Mesenchymal stem cell (in vitro differentiated cells and primary cell): ENCODE data around the gene RALGPS2.

Experiments
- DNase-seq: peaks from one replicate; pipeline ENCODE4 v3.0.0-alpha.2; 2013
- H2AFZ ChIP-seq: one replicate; pipeline ENCODE4 v1.6.1; 2013; ENCODE audit warnings: low read depth, mild to moderate bottlenecking, control low read depth, inconsistent platforms, low read length, moderate library complexity
- H2AK5ac ChIP-seq: 2 replicates; pipeline ENCODE4 v1.6.1; 2013; ENCODE audit warnings: low read length, moderate library complexity, mild to moderate bottlenecking, inconsistent platforms; ENCODE audit not compliant: severe bottlenecking
- H2BK120ac ChIP-seq: one replicate; pipeline ENCODE4 v1.6.1; 2013; ENCODE audit warnings: low read depth, mild to moderate bottlenecking, inconsistent platforms, low read length, moderate library complexity
- H2BK12ac ChIP-seq, 2 experiments: one replicate each; pipeline ENCODE4 v1.6.1; 2013; ENCODE audit warnings: inconsistent platforms in 2 of 2, low read length in 2 of 2, mild to moderate bottlenecking in 2 of 2, moderate library complexity in 2 of 2, control low read depth in 1 of 2
- H2BK15ac ChIP-seq: one replicate; pipeline ENCODE4 v1.6.1; 2013; ENCODE audit warnings: mild to moderate bottlenecking, low read depth, inconsistent platforms; ENCODE audit not compliant: poor library complexity, severe bottlenecking
- H2BK5ac ChIP-seq: 2 replicates; pipeline ENCODE4 v1.6.1; 2013; ENCODE audit warnings: low read depth, mild to moderate bottlenecking, low read length, control low read depth, inconsistent platforms; ENCODE audit not compliant: poor library complexity, severe bottlenecking
- H3K14ac ChIP-seq, 2 experiments: one replicate each; pipeline ENCODE4 v1.6.1; 2013; ENCODE audit warnings: inconsistent platforms in 2 of 2, low read length in 2 of 2, control low read depth in 1 of 2, mild to moderate bottlenecking in 1 of 2, moderate library complexity in 1 of 2
- H3K18ac ChIP-seq, 2 experiments: one replicate each; pipeline ENCODE4 v1.6.1; 2013; ENCODE audit warnings: inconsistent platforms in 2 of 2, low read length in 2 of 2, control low read depth in 1 of 2, low read depth in 1 of 2, mild to moderate bottlenecking in 1 of 2
- H3K23ac ChIP-seq, 2 experiments: one replicate each; pipeline ENCODE4 v1.6.1; 2013; ENCODE audit warnings: inconsistent platforms in 2 of 2, low read length in 2 of 2, mild to moderate bottlenecking in 2 of 2, moderate library complexity in 2 of 2, control low read depth in 1 of 2
- H3K27ac ChIP-seq: 2 replicates; pipeline ENCODE4 v1.5.1; 2013; ENCODE audit warnings: mild to moderate bottlenecking, moderate library complexity, low read length, control low read depth, inconsistent platforms; ENCODE audit not compliant: poor library complexity, severe bottlenecking
- H3K27me3 ChIP-seq, 2 experiments: 2 replicates each; pipeline versions ENCODE4 v1.6.1 to v1.7.0; 2013; ENCODE audit warnings: low read length in 2 of 2, mild to moderate bottlenecking in 2 of 2, moderate library complexity in 2 of 2, control low read depth in 1 of 2, inconsistent platforms in 1 of 2; ENCODE audit not compliant: control insufficient read depth in 1 of 2, insufficient read depth in 1 of 2
- H3K36me3 ChIP-seq, 2 experiments: 2 replicates each; pipeline versions ENCODE4 v1.6.1 to v1.7.0; 2013; ENCODE audit warnings: low read length in 2 of 2, control low read depth in 1 of 2, inconsistent platforms in 1 of 2, low read depth in 1 of 2, mild to moderate bottlenecking in 1 of 2; ENCODE audit not compliant: insufficient read depth in 2 of 2, control insufficient read depth in 1 of 2
- H3K4ac ChIP-seq, 2 experiments: one replicate each; pipeline ENCODE4 v1.6.1; 2013; ENCODE audit warnings: inconsistent platforms in 2 of 2, low read length in 2 of 2, mild to moderate bottlenecking in 2 of 2, moderate library complexity in 2 of 2, control low read depth in 1 of 2, low read depth in 1 of 2
- H3K4me1 ChIP-seq: 2 replicates; pipeline ENCODE4 v1.6.1; 2013; ENCODE audit warnings: low read depth, low read length, control low read depth; ENCODE audit not compliant: control insufficient read depth, insufficient read depth
- H3K4me2 ChIP-seq: 2 replicates; pipeline ENCODE4 v1.6.1; 2013; ENCODE audit warnings: low read length, mild to moderate bottlenecking, inconsistent platforms; ENCODE audit not compliant: poor library complexity, severe bottlenecking
- H3K4me3 ChIP-seq, 2 experiments: 2 replicates each; pipeline versions ENCODE4 v1.5.1 to v1.7.0; 2013; ENCODE audit warnings: low read length in 2 of 2, mild to moderate bottlenecking in 2 of 2, control low read depth in 1 of 2, low read depth in 1 of 2; ENCODE audit not compliant: insufficient read depth in 1 of 2
- H3K79me1 ChIP-seq: replicated peaks from 2 replicates; pipeline ENCODE4 v1.6.1; 2013; ENCODE audit warnings: mild to moderate bottlenecking, control low read depth, low read length, inconsistent platforms; ENCODE audit not compliant: poor library complexity, severe bottlenecking
- H3K9ac ChIP-seq: 2 replicates; pipeline ENCODE4 v1.7.0; 2013; ENCODE audit warnings: mild to moderate bottlenecking, low read length, moderate library complexity
- H3K9me3 ChIP-seq: 2 replicates; pipeline ENCODE4 v1.7.0; 2013; ENCODE audit warnings: mild to moderate bottlenecking, low read length; ENCODE audit not compliant: control insufficient read depth
- H4K8ac ChIP-seq: one replicate; pipeline ENCODE4 v1.6.1; 2013; ENCODE audit warnings: inconsistent platforms, mild to moderate bottlenecking, low read length, moderate library complexity
- H4K91ac ChIP-seq: one replicate; pipeline ENCODE4 v1.6.1; 2013; ENCODE audit warnings: mild to moderate bottlenecking, low read length, inconsistent platforms
- WGBS: methylation state at CpG from one replicate; pipeline ENCODE4 v1.1.7; 2013; ENCODE audit warnings: mixed read lengths; 5-methylcytosine and 5-hydroxymethylcytosine counted together

The RALGPS2 gene

DNA sequence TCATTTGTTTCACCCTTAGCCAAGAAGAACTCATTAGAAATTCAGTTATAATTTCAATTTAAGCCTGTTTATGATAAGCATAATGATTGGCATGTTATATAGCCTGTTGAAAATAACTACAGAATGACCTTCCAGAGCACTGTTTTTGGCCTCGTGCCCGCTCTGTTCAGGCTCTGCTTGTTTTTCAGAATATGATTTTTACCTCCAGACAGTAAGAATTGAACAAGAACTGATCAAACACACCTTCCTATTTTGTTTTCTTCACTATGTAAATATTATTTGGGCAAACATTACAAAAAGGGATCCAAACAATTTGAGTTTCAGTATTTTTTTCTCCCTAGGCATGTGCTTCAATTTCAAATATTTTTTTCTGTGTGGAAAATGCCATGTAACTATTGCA lies 193.9 kb downstream of the RALGPS2 start:
- no peak overlapping the region for H3K14ac ChIP-seq
- H3K9ac ChIP-seq = no peak overlapping the region
- DNase-seq = no peak
- no peak overlapping the region for H2BK120ac ChIP-seq
- no peak overlapping the region for H2AK5ac ChIP-seq
- peaks cover 8 to 98% of the 10 kb centered on the region in 2 experiments for H3K36me3 ChIP-seq
- H2AFZ ChIP-seq = no peak overlapping the region
- no peaks in the 10 kb centered on the region for H3K27me3 ChIP-seq
- no peak overlapping the region for H3K4me3 ChIP-seq
- no peaks in the 10 kb centered on the region for H3K4me1 ChIP-seq
- H4K91ac ChIP-seq = no peak overlapping the region
- H3K9me3 ChIP-seq = peaks cover 5% of the 10 kb centered on the region
- H3K23ac ChIP-seq = no peak overlapping the region
- H3K4ac ChIP-seq = no peak overlapping the region
- H3K27ac ChIP-seq = no peak overlapping the region
- H3K79me1 ChIP-seq = peaks cover 7% of the 10 kb centered on the region
- H3K18ac ChIP-seq = no peak overlapping the region
- no peak overlapping the region for H2BK5ac ChIP-seq
- no peak overlapping the region for H2BK12ac ChIP-seq
- WGBS = 94% methylated on average over 2 of the region's 2 CpGs
- no peak overlapping the region for H4K8ac ChIP-seq
- no peak overlapping the region for H3K4me2 ChIP-seq
- no peak overlapping the region for H2BK15ac ChIP-seq

DNA sequence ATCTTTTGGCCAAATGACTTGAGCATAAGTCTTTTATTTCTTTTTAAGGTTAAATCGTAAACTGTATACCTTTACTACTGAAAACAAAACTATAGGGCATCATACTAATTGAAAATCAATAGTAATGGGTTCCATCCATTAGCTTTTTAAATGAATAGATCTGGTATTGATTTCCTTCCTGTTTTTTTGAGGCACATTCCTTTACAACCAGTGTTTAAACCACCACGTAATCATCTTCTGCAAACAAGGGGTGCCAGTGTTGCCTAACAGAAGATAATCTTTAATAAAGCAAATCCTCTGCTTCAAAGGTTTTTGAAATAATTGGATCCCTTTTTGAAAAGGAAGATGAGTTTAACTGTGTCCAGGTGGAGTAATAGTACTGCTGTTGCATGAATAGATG lies 194.5 kb downstream of the RALGPS2 start:
- H3K27me3 ChIP-seq = no peaks in the 10 kb centered on the region
- H4K91ac ChIP-seq = no peak overlapping the region
- no peak overlapping the region for H3K27ac ChIP-seq
- H2BK120ac ChIP-seq = no peak overlapping the region
- H3K9ac ChIP-seq = no peak overlapping the region
- H4K8ac ChIP-seq = no peak overlapping the region
- H3K18ac ChIP-seq = no peak overlapping the region
- H2BK15ac ChIP-seq = no peak overlapping the region
- no peak overlapping the region for H3K23ac ChIP-seq
- H2BK5ac ChIP-seq = no peak overlapping the region
- DNase-seq = no peak
- no peak overlapping the region for H3K14ac ChIP-seq
- H2AFZ ChIP-seq = no peak overlapping the region
- no peak overlapping the region for H3K4ac ChIP-seq
- H3K4me1 ChIP-seq = no peaks in the 10 kb centered on the region
- H2AK5ac ChIP-seq = no peak overlapping the region
- WGBS = 67% methylated on average over 1 of the region's 2 CpGs
- H3K36me3 ChIP-seq = peaks cover 3 to 98% of the 10 kb centered on the region in 2 experiments
- H2BK12ac ChIP-seq = no peak overlapping the region
- H3K79me1 ChIP-seq = peaks cover 2% of the 10 kb centered on the region
- no peak overlapping the region for H3K4me3 ChIP-seq
- no peak overlapping the region for H3K4me2 ChIP-seq
- H3K9me3 ChIP-seq = peaks cover 10% of the 10 kb centered on the region

DNA sequence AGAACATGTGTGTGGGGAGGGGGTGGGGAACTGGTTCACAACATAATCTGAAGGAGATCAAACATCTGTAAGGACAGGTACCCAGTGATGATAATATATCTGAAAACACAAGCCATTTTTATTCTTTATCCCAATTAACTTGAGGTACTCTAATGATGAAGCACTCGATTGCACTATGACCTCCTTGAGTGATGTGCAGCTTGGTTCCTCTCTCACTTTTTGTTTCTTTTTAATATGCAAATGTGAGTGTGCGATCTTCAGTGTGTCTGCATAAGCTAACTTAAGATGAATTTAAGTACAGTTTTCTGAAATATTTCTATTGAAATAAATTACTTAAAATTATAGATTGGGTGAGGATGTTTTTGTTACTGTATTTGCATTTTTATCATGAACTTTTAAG lies 196.5 kb downstream of the RALGPS2 start:
- peaks cover 17% of the 10 kb centered on the region for H3K9me3 ChIP-seq
- H2BK120ac ChIP-seq = no peak overlapping the region
- H3K4me3 ChIP-seq = no peak overlapping the region
- no peak overlapping the region for H4K91ac ChIP-seq
- H3K4me2 ChIP-seq = no peak overlapping the region
- no peak for DNase-seq
- no peak overlapping the region for H2AK5ac ChIP-seq
- 100% methylated on average over 1 of the region's 2 CpGs for WGBS
- H2BK12ac ChIP-seq = no peak overlapping the region
- no peak overlapping the region for H4K8ac ChIP-seq
- H3K23ac ChIP-seq = no peak overlapping the region
- peaks cover 0 to 94% of the 10 kb centered on the region in 2 experiments for H3K36me3 ChIP-seq
- H3K18ac ChIP-seq = no peak overlapping the region
- no peaks in the 10 kb centered on the region for H3K27me3 ChIP-seq
- H3K4ac ChIP-seq = no peak overlapping the region
- no peak overlapping the region for H2BK5ac ChIP-seq
- no peak overlapping the region for H2AFZ ChIP-seq
- H3K14ac ChIP-seq = no peak overlapping the region
- H3K27ac ChIP-seq = no peak overlapping the region
- H3K9ac ChIP-seq = no peak overlapping the region
- no peaks in the 10 kb centered on the region for H3K79me1 ChIP-seq
- no peak overlapping the region for H2BK15ac ChIP-seq
- H3K4me1 ChIP-seq = no peaks in the 10 kb centered on the region

DNA sequence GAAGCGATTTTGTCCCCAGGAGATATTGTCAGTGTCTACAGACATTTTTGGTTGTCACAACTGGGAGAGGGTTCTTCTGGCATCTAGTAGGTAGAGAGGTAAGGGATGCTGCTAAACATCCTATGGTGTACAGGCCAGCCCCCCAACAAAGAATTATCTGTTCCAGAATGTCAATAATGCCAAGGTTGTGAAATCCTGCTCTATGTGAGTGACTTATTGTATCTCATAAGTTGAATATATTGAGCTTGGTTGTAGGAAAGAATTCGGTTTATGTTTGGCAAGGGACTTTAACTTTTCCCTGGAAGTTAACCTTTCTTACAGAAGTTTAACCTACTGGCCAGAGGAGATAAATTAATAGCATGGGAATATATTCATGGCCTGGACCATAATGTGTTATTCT lies 198.5 kb downstream of the RALGPS2 start:
- Histone ChIP-seq H3K9ac (no peak overlapping the region), H4K91ac (no peak overlapping the region), H3K4me1 (no peaks in the 10 kb centered on the region), H2AK5ac (no peak overlapping the region), H4K8ac (no peak overlapping the region), H3K79me1 (no peaks in the 10 kb centered on the region), H3K14ac (no peak overlapping the region), H2BK120ac (no peak overlapping the region), H2BK12ac (no peak overlapping the region), H3K27me3 (no peaks in the 10 kb centered on the region), H3K23ac (no peak overlapping the region), H3K18ac (no peak overlapping the region), H2BK15ac (no peak overlapping the region), H2BK5ac (no peak overlapping the region), H3K36me3 (peaks cover 0 to 84% of the 10 kb centered on the region in 2 experiments), H3K27ac (no peak overlapping the region), H3K4me2 (no peak overlapping the region), H3K4ac (no peak overlapping the region), H3K4me3 (no peak overlapping the region), H3K9me3 (peaks cover 17% of the 10 kb centered on the region), H2AFZ (no peak overlapping the region)
- 100% methylated on average over 2 of the region's 2 CpGs for whole genome bisulfite sequencing
- no peak for DNase-seq
